ENCODE measurements around the gene RARS1. TPM values are rescaled to one million over a fixed set of nuclear protein-coding genes. Genes with fewer than 3 reads are reported as not detected.

RARS1 gene
- total RNA-seq, 4 donors from 2014 or later: 80.4 to 253 (median 102) TPM

DNA sequence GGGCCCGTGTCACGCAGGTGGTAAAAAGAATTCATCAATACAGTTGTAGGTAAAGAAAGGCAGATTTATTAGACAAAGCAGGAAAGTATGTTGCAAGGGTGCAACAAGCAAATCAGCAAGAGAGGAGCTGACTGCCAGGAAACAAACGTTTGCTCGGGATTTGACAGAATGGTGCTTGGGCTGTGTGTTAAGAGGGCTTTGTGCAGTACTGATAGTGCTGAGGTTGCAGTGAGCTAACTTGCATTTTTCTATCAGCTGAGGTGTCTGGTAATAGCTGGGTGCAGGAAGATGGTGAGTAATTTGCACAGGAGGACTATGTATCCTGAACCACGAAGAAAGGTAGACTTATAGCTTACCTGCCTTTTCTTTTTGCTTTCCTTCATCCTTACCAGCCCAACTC, 3.9 kb upstream of the RARS1 start:
- TF ChIP-seq, protein P1, sequence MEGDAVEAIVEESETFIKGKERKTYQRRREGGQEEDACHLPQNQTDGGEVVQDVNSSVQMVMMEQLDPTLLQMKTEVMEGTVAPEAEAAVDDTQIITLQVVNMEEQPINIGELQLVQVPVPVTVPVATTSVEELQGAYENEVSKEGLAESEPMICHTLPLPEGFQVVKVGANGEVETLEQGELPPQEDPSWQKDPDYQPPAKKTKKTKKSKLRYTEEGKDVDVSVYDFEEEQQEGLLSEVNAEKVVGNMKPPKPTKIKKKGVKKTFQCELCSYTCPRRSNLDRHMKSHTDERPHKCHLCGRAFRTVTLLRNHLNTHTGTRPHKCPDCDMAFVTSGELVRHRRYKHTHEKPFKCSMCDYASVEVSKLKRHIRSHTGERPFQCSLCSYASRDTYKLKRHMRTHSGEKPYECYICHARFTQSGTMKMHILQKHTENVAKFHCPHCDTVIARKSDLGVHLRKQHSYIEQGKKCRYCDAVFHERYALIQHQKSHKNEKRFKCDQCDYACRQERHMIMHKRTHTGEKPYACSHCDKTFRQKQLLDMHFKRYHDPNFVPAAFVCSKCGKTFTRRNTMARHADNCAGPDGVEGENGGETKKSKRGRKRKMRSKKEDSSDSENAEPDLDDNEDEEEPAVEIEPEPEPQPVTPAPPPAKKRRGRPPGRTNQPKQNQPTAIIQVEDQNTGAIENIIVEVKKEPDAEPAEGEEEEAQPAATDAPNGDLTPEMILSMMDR (IDR thresholded peaks at IDR 0.05): no peak
- no peak for TF ChIP-seq POLR2A (IDR thresholded peaks at IDR 0.05)
- H3K36me3 ChIP-seq: no peaks in the 10 kb centered on the region
- H3K27me3 ChIP-seq: no peaks in the 10 kb centered on the region
- no peak overlapping the region for H3K27ac ChIP-seq
- intact Hi-C loops (cut with DNase I; ENCODE audit: low total_unique reads): no loop called here
- no peaks in the 10 kb centered on the region for H3K4me1 ChIP-seq
- no peaks in the 10 kb centered on the region for H3K9me3 ChIP-seq
- H3K4me3 ChIP-seq: no peak overlapping the region
- DNase-seq: no peak

DNA sequence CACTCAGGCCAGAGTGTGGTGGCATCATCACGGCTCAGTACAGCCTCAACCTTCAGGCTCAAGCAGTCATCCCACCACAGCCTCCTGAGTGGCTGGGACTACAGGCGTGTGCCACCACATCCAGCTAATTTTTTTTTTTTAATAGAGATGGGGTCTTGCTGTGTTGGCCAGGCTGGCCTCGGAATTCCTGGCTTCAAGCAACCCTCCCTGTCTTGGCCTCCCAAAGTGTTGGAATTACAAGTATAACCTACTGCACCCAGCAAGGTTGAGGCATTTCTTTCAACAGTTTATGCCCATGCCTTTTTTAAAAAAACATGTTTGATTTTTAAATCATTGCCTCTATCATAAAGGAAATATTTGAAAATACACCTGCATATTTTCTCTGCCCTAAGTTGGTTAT, 2.8 kb downstream of the RARS1 start:
- no peak for TF ChIP-seq POLR2A (IDR thresholded peaks at IDR 0.05)
- TF ChIP-seq, protein P1 (IDR thresholded peaks at IDR 0.05): no peak
- intact Hi-C loops (cut with DNase I; ENCODE audit: low total_unique reads): no loop called here
- Histone ChIP-seq H3K9me3 (no peaks in the 10 kb centered on the region), H3K4me3 (no peak overlapping the region), H3K27me3 (no peaks in the 10 kb centered on the region), H3K27ac (no peak overlapping the region), H3K4me1 (no peaks in the 10 kb centered on the region), H3K36me3 (no peaks in the 10 kb centered on the region)
- no peak for DNase-seq

DNA sequence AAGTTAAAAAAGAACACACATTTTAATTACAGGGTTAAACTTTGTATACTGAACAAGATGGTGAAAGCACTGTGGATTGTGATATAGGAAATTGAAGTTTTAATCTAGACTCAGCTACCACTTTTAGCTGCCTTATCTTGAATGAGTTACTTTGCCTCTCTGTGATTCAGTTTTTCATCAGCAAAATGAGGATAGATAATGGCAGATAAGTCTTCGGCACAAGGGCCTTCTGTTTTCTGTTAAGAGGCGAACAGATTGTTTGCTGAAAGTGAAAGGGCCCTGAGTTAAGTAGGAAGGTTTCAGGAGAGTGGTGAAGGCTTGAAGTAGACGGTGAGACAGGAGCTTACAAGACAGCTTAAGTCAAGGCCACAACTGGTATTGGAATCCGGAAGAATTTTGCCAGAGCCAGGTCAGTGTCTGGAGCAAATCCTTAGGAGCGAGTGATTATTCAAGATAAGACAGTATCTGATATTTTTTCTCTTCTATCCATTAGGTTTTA, 7.8 kb downstream of the RARS1 start:
- no peaks in the 10 kb centered on the region for H3K27me3 ChIP-seq
- H3K4me1 ChIP-seq: no peaks in the 10 kb centered on the region
- no peak for DNase-seq
- H3K36me3 ChIP-seq: no peaks in the 10 kb centered on the region
- no peak overlapping the region for H3K4me3 ChIP-seq
- no peak overlapping the region for H3K27ac ChIP-seq
- H3K9me3 ChIP-seq: no peaks in the 10 kb centered on the region
- intact Hi-C loops (cut with DNase I; ENCODE audit: low total_unique reads): no loop called here
- TF ChIP-seq POLR2A (IDR thresholded peaks at IDR 0.05): no peak
- TF ChIP-seq, protein P1 (IDR thresholded peaks at IDR 0.05): no peak

DNA sequence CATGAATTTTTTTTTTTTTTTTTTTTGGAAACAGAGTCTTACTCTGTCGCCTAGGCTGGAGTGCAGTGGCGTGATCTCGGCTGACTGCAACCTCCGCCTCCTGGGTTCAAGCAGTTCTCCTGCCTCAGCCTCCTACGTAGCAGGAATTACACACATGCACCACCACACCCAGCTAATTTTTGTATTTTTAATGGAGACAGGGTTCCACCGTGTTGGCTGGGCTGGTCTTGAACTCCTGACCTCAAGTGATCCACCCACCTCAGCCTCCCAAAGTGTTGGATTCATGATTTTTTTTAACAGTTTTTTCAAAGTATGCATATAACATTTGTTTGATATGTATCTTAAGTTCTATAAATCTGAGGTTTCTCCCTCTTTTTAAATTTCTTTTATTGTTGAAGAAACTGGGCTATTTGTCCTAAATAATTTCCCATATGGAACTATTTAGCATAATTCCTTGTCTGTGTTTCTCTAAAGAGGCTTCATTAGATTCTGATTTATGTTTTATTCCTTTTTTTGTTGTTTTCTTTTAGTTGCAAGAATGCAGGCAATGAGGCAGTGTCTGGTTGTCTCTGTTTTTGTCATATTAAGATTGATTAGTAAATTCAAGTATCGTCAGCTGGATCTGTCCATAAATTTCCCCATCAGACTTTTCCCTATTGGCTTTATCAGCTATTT, 16.4 kb downstream of the RARS1 start:
- H3K36me3 ChIP-seq: no peaks in the 10 kb centered on the region
- no peaks in the 10 kb centered on the region for H3K4me1 ChIP-seq
- TF ChIP-seq POLR2A (IDR thresholded peaks at IDR 0.05): no peak
- TF ChIP-seq, protein P1 (IDR thresholded peaks at IDR 0.05): no peak
- H3K27ac ChIP-seq: no peak overlapping the region
- no peak overlapping the region for H3K4me3 ChIP-seq
- H3K9me3 ChIP-seq: no peaks in the 10 kb centered on the region
- no peak for DNase-seq
- H3K27me3 ChIP-seq: no peaks in the 10 kb centered on the region
- intact Hi-C loops (cut with DNase I; ENCODE audit: low total_unique reads): no loop called here

DNA sequence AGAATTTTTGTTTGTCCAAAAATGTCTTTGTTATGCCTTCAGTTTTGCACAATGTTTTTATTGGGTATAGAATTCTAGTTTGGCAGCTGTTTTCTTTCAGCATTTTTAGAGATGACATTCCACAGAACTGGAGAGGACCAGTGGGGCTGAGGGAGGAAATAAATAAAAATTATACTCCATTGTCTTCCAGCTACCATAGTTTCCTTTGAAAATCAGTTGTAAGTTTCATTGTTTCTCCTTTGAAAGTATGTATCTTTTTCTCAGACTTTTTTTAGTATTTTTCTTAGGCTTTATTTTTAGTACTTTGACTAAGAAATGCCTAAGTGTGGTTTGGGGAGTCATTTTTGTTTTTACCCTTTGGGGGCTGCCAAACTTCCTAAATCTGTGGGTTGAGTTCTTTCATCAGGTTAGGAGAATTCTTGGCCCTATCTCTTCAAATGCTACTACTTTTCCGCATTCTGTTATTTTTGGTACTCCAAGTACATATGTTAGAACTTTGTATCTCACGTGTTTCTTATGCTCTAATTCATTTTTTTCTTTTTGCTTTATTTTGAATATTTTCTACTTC, 27.7 kb downstream of the RARS1 start:
- Histone ChIP-seq H3K9me3 (peaks cover 0 to 4% of the 10 kb centered on the region in 2 donors), H3K4me1 (no peaks in the 10 kb centered on the region), H3K27ac (no peak overlapping the region), H3K4me3 (no peak overlapping the region), H3K27me3 (no peaks in the 10 kb centered on the region), H3K36me3 (no peaks in the 10 kb centered on the region)
- no peak for DNase-seq
- TF ChIP-seq, protein P1 (IDR thresholded peaks at IDR 0.05): no peak
- intact Hi-C loops (cut with DNase I; ENCODE audit: low total_unique reads): no loop called here
